HL-60 (cell line): ENCODE data around the gene LRMDA.

Source experiments
- GABPA ChIP-seq: IDR thresholded peaks from 2 replicates; pipeline ENCODE4 v1.6.1; 2012; ENCODE audit warnings: low read depth
- POLR2AphosphoS5 ChIP-seq: IDR thresholded peaks from 2 replicates; pipeline ENCODE4 v1.6.1; 2012; ENCODE audit warnings: low read depth
- TF ChIP-seq, protein P1 (sequence below): IDR thresholded peaks from one replicate; pipeline ENCODE4 v1.5.1; 2011; ENCODE audit warnings: low read length, control low read depth, inconsistent platforms; ENCODE audit not compliant: insufficient read depth
- TF ChIP-seq, protein P2 (sequence below): IDR thresholded peaks from 2 replicates; pipeline ENCODE4 v1.6.1; 2012; ENCODE audit warnings: low read depth; ENCODE audit not compliant: insufficient replicate concordance

DNA sequence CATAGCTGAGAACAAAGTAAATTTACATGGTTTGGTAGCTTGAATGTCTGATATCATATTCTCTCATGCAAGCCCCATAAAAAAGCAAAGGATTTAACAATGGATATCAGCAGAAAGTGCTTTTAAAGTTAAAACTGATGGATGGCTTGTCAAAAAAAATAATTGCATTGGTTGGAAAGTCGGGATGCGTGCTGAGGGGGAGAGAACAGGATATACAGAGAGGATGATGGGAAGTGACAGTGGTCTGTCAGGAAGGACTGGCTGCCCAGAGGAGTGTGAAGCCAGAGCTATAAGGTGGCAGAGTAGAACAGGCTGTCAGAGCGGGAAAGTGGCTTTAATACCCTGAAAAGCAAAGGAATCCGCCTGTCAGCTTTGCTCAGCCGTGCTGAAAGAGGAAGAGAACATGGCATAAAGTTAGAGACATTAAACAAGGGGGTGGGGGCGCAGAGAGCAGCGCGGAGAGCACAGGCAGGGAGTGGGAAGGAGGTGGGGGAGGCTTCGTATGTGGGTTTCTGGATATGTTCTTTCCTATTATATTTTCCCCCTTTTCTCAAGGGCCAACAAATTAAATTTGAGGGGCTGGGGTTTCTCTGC is 493.0 kb downstream of the LRMDA start:
- no peak for TF ChIP-seq GABPA
- TF ChIP-seq, protein P1, sequence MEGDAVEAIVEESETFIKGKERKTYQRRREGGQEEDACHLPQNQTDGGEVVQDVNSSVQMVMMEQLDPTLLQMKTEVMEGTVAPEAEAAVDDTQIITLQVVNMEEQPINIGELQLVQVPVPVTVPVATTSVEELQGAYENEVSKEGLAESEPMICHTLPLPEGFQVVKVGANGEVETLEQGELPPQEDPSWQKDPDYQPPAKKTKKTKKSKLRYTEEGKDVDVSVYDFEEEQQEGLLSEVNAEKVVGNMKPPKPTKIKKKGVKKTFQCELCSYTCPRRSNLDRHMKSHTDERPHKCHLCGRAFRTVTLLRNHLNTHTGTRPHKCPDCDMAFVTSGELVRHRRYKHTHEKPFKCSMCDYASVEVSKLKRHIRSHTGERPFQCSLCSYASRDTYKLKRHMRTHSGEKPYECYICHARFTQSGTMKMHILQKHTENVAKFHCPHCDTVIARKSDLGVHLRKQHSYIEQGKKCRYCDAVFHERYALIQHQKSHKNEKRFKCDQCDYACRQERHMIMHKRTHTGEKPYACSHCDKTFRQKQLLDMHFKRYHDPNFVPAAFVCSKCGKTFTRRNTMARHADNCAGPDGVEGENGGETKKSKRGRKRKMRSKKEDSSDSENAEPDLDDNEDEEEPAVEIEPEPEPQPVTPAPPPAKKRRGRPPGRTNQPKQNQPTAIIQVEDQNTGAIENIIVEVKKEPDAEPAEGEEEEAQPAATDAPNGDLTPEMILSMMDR: no peak
- no peak for TF ChIP-seq POLR2AphosphoS5
- TF ChIP-seq, protein P2, sequence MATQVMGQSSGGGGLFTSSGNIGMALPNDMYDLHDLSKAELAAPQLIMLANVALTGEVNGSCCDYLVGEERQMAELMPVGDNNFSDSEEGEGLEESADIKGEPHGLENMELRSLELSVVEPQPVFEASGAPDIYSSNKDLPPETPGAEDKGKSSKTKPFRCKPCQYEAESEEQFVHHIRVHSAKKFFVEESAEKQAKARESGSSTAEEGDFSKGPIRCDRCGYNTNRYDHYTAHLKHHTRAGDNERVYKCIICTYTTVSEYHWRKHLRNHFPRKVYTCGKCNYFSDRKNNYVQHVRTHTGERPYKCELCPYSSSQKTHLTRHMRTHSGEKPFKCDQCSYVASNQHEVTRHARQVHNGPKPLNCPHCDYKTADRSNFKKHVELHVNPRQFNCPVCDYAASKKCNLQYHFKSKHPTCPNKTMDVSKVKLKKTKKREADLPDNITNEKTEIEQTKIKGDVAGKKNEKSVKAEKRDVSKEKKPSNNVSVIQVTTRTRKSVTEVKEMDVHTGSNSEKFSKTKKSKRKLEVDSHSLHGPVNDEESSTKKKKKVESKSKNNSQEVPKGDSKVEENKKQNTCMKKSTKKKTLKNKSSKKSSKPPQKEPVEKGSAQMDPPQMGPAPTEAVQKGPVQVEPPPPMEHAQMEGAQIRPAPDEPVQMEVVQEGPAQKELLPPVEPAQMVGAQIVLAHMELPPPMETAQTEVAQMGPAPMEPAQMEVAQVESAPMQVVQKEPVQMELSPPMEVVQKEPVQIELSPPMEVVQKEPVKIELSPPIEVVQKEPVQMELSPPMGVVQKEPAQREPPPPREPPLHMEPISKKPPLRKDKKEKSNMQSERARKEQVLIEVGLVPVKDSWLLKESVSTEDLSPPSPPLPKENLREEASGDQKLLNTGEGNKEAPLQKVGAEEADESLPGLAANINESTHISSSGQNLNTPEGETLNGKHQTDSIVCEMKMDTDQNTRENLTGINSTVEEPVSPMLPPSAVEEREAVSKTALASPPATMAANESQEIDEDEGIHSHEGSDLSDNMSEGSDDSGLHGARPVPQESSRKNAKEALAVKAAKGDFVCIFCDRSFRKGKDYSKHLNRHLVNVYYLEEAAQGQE: no peak
